Upper lobe of left lung (tissue), 6 donors: Measurements from ENCODE around the gene PHF3. TPM values are rescaled to one million over a fixed set of nuclear protein-coding genes. Genes with fewer than 3 reads are reported as not detected.

Source experiments
- ATAC-seq, 2 donors: fragments of 200-7000 bp; cut with Tn5 transposase; one replicate each; pipeline ENCODE4 v1.9.1; 2022; ENCODE audit warnings: mild to moderate bottlenecking in 2 of 2, moderate library complexity in 2 of 2; ENCODE audit not compliant: low FRiP score in 2 of 2
- DNase-seq, 2 donors: peaks; one replicate each; pipeline ENCODE4 v3.0.0-alpha.2; 2019 to 2020
- H3K27ac ChIP-seq, 4 donors: fragments of 200-600 bp; sonication (generic); one replicate each; pipeline ENCODE4 v1.5.1; 2016 to 2019
- H3K27me3 ChIP-seq, 4 donors: fragments of 200-600 bp; sonication (generic); one replicate each; pipeline ENCODE4 v1.5.1; 2017 to 2019
- H3K36me3 ChIP-seq, 4 donors: fragments of 200-600 bp; sonication (generic); one replicate each; pipeline ENCODE4 v1.5.1; 2016 to 2019
- H3K4me1 ChIP-seq, 4 donors: fragments of 200-600 bp; sonication (generic); one replicate each; pipeline ENCODE4 v1.5.1; 2018 to 2019
- H3K4me3 ChIP-seq, 4 donors: fragments of 200-600 bp; sonication (generic); one replicate each; pipeline ENCODE4 v1.5.1; 2017 to 2019; ENCODE audit warnings: mild to moderate bottlenecking in 2 of 4, moderate library complexity in 1 of 4
- H3K9me3 ChIP-seq, 4 donors: fragments of 200-600 bp; sonication (generic); one replicate each; pipeline ENCODE4 v1.5.1; 2018 to 2019
- EP300 ChIP-seq, 4 donors: sonication (generic); formaldehyde crosslinking; IDR thresholded peaks; one replicate each; pipeline ENCODE4 v1.5.1; 2017; ENCODE audit warnings: antibody characterized with exemption in 4 of 4, control low read depth in 2 of 4
- POLR2A ChIP-seq, 4 donors: fragments of 450-650 bp; IDR thresholded peaks; one replicate each; pipeline ENCODE4 v1.5.1; 2016 to 2017; ENCODE audit warnings: antibody characterized with exemption in 4 of 4, mild to moderate bottlenecking in 2 of 4
- POLR2AphosphoS5 ChIP-seq, 2 donors: sonication (generic); formaldehyde crosslinking; IDR thresholded peaks; one replicate each; pipeline ENCODE4 v1.5.1; 2017; ENCODE audit warnings: antibody characterized with exemption in 2 of 2
- WGBS, 2 donors: methylation state at CpG; one replicate each; pipeline ENCODE4 v1.1.5; 2017 to 2018; 5-methylcytosine and 5-hydroxymethylcytosine counted together
- total RNA-seq, 6 donors: library from RNA; depleted of rRNA in 4 of 6; stranded (reverse); fragments of >200 nt in 4 of 6; gene quantifications; one replicate each; pipeline versions ENCODE4 v1.1.0 to v1.2.1, GENCODE V29; 2016 to 2021
- TF ChIP-seq, protein P1 (sequence below), 6 experiments: fragments of 450-650 bp in 4 of 6; fragments of 200-600 bp in 2 of 6; sonication (generic) in 2 of 6; IDR thresholded peaks; one replicate each; pipeline ENCODE4 v1.5.1; 2016 to 2019; ENCODE audit warnings: antibody characterized with exemption in 6 of 6
- donor health status: DM: no; HTN: no; CAD: no; lungs with moderate emphysema.
- donor health status: DM: no; HTN: yes; CAD: no; lungs with severe emphysema.

Gene PHF3
- total RNA-seq, 6 donors from 2014 or later, result 47.4 to 111 (median 51.5) TPM

DNA sequence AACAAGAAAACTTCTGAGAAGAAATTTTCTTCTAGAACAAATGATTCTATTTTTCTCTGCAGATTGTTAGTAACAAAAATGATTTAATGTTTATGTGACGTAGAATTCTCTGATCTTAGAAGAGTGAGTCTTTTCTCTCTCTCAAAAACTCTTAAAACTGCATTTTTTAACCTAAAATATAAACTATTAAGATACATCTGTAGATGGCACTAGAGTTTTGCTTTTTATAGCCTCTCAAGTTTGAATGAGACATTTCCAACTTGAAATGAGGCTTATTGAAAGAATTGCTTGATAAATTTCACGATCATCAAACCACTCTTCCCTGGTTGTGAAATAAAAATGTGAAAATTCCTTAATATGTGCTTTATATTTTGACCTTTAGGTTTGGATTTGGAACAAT lies 53.8 kb downstream of the PHF3 start:
- DNase-seq, result no peak
- no peaks in the 10 kb centered on the region for H3K27me3 ChIP-seq
- H3K9me3 ChIP-seq, result no peaks in the 10 kb centered on the region
- ATAC-seq, result no peak
- WGBS, 2 donors, result 75 to 84% methylated on average over 2 of the region's 2 CpGs
- no peak for TF ChIP-seq POLR2A (IDR thresholded peaks at IDR 0.05)
- TF ChIP-seq POLR2AphosphoS5 (IDR thresholded peaks at IDR 0.05), result no peak
- no peak for TF ChIP-seq EP300 (IDR thresholded peaks at IDR 0.05)
- TF ChIP-seq, protein P1, sequence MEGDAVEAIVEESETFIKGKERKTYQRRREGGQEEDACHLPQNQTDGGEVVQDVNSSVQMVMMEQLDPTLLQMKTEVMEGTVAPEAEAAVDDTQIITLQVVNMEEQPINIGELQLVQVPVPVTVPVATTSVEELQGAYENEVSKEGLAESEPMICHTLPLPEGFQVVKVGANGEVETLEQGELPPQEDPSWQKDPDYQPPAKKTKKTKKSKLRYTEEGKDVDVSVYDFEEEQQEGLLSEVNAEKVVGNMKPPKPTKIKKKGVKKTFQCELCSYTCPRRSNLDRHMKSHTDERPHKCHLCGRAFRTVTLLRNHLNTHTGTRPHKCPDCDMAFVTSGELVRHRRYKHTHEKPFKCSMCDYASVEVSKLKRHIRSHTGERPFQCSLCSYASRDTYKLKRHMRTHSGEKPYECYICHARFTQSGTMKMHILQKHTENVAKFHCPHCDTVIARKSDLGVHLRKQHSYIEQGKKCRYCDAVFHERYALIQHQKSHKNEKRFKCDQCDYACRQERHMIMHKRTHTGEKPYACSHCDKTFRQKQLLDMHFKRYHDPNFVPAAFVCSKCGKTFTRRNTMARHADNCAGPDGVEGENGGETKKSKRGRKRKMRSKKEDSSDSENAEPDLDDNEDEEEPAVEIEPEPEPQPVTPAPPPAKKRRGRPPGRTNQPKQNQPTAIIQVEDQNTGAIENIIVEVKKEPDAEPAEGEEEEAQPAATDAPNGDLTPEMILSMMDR (IDR thresholded peaks at IDR 0.05), result no peak
- H3K4me3 ChIP-seq, result no peak overlapping the region
- H3K27ac ChIP-seq, result no peak overlapping the region
- H3K4me1 ChIP-seq, result peaks cover 0 to 6% (median 0%) of the 10 kb centered on the region in 4 donors
- H3K36me3 ChIP-seq, result peaks cover 0 to 17% (median 3%) of the 10 kb centered on the region in 4 donors

DNA sequence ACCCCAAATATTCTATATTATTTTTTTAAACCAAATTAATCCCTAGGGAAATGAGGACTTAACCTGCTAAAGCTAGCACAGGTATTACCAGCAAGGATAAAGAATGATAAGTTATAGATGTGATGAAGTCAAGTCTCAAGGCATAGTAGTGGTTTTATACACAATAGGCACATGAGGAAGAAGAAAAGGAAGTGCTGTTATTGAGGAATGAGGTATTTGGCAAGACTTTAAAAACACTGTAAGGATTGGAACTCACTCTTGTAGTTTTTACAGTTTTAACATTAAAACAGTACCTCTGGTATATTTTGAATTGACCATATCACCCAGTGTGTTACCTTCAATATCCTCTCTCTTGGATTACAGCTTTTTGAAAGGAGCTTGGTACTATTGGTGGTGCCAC lies 54.6 kb downstream of the PHF3 start:
- TF ChIP-seq POLR2A (IDR thresholded peaks at IDR 0.05) (no peak), EP300 (IDR thresholded peaks at IDR 0.05) (no peak), POLR2AphosphoS5 (IDR thresholded peaks at IDR 0.05) (no peak)
- TF ChIP-seq, protein P1 (IDR thresholded peaks at IDR 0.05), result no peak
- Histone ChIP-seq H3K4me3 (no peak overlapping the region), H3K27ac (no peak overlapping the region), H3K4me1 (peaks cover 0 to 6% (median 0%) of the 10 kb centered on the region in 4 donors), H3K27me3 (no peaks in the 10 kb centered on the region), H3K36me3 (peaks cover 0 to 10% (median 1%) of the 10 kb centered on the region in 4 donors), H3K9me3 (no peaks in the 10 kb centered on the region)
- DNase-seq (no peak), ATAC-seq (no peak)

DNA sequence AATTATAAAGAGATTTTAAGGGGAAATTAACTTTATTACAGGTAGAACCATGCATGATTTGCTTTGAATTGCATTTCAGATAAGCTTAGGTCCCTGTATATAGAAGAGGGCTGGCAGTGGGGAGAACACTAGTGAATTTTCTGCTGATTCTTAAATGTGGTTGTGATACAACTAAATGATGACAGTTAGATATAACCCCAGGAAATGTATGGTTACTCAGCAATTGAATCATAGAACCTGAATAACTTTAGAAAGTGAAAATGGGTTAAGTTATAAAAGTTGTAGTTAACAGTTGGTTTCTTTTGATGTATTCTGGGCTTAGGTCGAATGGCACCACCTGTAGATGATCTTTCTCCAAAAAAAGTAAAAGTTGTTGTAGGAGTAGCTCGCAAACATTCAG lies 70.1 kb downstream of the PHF3 start:
- Histone ChIP-seq H3K9me3 (no peaks in the 10 kb centered on the region), H3K36me3 (peaks cover 22 to 93% (median 34%) of the 10 kb centered on the region in 4 donors), H3K4me3 (no peak overlapping the region), H3K4me1 (no peaks in the 10 kb centered on the region), H3K27ac (no peak overlapping the region), H3K27me3 (no peaks in the 10 kb centered on the region)
- no peak for ATAC-seq
- TF ChIP-seq POLR2AphosphoS5 (IDR thresholded peaks at IDR 0.05), result no peak
- TF ChIP-seq EP300 (IDR thresholded peaks at IDR 0.05), result no peak
- TF ChIP-seq, protein P1 (IDR thresholded peaks at IDR 0.05), result no peak
- TF ChIP-seq POLR2A (IDR thresholded peaks at IDR 0.05), result no peak
- no peak for DNase-seq
- WGBS, 2 donors, result 87 to 95% methylated on average over 2 of the region's 2 CpGs

DNA sequence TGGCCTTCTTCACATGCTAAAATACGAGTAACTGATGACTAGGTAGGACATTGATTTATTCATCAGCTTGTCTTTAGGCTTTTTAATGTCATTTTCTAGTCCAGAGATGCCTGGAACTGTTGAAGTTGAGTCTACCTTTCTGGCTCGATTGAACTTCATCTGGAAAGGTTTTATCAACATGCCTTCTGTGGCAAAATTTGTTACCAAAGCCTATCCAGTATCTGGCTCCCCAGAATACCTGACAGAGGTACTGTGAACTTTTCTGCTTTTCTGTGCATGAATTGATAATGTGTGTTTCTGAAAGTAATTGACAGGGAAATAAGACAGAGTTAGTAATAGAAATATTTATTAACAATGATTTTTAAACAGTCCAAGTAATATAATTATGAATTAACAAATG lies 71.0 kb downstream of the PHF3 start:
- H3K27ac ChIP-seq, result no peak overlapping the region
- no peaks in the 10 kb centered on the region for H3K27me3 ChIP-seq
- ATAC-seq (no peak), DNase-seq (no peak)
- WGBS, 2 donors, result 66 to 75% methylated on average over 2 of the region's 2 CpGs
- no peaks in the 10 kb centered on the region for H3K9me3 ChIP-seq
- H3K4me3 ChIP-seq, result no peak overlapping the region
- H3K36me3 ChIP-seq, result peaks cover 24 to 93% (median 37%) of the 10 kb centered on the region in 4 donors
- no peaks in the 10 kb centered on the region for H3K4me1 ChIP-seq
- TF ChIP-seq EP300 (IDR thresholded peaks at IDR 0.05), result no peak
- TF ChIP-seq, protein P1 (IDR thresholded peaks at IDR 0.05), result no peak
- TF ChIP-seq POLR2A (IDR thresholded peaks at IDR 0.05), result no peak
- no peak for TF ChIP-seq POLR2AphosphoS5 (IDR thresholded peaks at IDR 0.05)

DNA sequence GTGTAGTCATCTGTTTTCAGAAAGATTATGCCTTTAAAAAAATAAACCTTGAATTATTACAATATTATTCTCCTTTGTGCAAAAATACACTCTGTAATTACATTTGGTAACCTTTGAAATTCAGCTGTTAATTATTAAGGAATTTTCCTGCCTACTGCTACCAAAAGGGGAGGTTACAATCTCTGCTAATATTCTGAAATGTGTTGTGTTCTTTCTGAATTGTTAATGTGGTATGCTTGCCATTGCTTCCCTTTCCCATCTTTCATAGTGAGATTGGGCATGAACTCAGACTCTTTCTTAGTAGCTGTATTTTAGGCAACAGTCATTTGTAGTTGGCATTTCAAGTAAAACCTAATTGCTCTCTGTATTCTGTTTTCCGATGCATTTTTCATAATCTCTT lies 73.0 kb downstream of the PHF3 start:
- no peak for ATAC-seq
- TF ChIP-seq POLR2A (IDR thresholded peaks at IDR 0.05), result no peak
- TF ChIP-seq, protein P1 (IDR thresholded peaks at IDR 0.05), result no peak
- peaks cover 26 to 95% (median 47%) of the 10 kb centered on the region in 4 donors for H3K36me3 ChIP-seq
- H3K4me1 ChIP-seq, result no peaks in the 10 kb centered on the region
- H3K27me3 ChIP-seq, result no peaks in the 10 kb centered on the region
- no peaks in the 10 kb centered on the region for H3K9me3 ChIP-seq
- WGBS, 2 donors, result 97 to 100% methylated on average over 1 of the region's 1 CpG
- no peak overlapping the region for H3K4me3 ChIP-seq
- DNase-seq, result no peak
- no peak overlapping the region for H3K27ac ChIP-seq
